ENCODE data around the gene HDAC4. TPM values are rescaled to one million over a fixed set of nuclear protein-coding genes. Genes with fewer than 3 reads are reported as not detected.

The HDAC4 gene
- total and polyA plus RNA-seq, 2 donors from 2014 or later = 2.2 to 56.8 TPM

DNA sequence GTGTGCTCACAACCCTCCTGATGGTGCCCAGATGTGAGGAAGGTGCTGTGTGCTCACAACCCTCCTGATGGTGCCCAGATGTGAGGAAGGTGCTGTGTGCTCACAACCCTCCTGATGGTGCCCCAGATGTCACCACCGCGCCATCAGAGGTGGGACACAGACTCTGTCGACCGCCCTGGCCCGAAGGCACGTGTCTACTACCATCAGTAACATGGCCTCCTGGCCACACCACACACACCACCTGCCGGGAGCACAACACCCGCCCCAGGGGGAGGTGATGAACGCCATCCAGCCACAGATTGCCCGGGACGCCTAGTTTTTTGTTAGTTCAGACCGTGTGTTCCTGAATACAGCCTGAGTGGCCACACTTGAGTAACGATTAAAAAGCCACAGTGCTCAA lies 24.5 kb downstream of the HDAC4 start:
- FAIRE-seq = no peak
- DNase-seq = peak in 2 of 5 donors; percentile 11 to 64
- H3K9me3 ChIP-seq (ENCODE audit: control insufficient read depth in 2 of 3, insufficient read depth in 1 of 3, low read length in 3 of 3) = no peaks in the 10 kb centered on the region
- H3K27me3 ChIP-seq (ENCODE audit: control insufficient read depth, insufficient read depth, low read length) = no peaks in the 10 kb centered on the region
- peaks cover 0 to 5% (median under 1%) of the 10 kb centered on the region in 3 donors for H3K4me1 ChIP-seq (ENCODE audit: control insufficient read depth in 2 of 3, insufficient read depth in 2 of 3, low read depth in 1 of 3, low read length in 3 of 3)
- TF ChIP-seq, protein P1, sequence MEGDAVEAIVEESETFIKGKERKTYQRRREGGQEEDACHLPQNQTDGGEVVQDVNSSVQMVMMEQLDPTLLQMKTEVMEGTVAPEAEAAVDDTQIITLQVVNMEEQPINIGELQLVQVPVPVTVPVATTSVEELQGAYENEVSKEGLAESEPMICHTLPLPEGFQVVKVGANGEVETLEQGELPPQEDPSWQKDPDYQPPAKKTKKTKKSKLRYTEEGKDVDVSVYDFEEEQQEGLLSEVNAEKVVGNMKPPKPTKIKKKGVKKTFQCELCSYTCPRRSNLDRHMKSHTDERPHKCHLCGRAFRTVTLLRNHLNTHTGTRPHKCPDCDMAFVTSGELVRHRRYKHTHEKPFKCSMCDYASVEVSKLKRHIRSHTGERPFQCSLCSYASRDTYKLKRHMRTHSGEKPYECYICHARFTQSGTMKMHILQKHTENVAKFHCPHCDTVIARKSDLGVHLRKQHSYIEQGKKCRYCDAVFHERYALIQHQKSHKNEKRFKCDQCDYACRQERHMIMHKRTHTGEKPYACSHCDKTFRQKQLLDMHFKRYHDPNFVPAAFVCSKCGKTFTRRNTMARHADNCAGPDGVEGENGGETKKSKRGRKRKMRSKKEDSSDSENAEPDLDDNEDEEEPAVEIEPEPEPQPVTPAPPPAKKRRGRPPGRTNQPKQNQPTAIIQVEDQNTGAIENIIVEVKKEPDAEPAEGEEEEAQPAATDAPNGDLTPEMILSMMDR (IDR thresholded peaks at IDR 0.05; ENCODE audit: borderline replicate concordance, extremely low read depth, insufficient read depth) = no peak
- no peak overlapping the region for H3K4me3 ChIP-seq (ENCODE audit: low read length in 3 of 3)
- no peak overlapping the region for H3K9ac ChIP-seq (ENCODE audit: low read length in 3 of 3)
- intact Hi-C loops (cut with DNase I) = no loop called here
- no peak overlapping the region for H3K27ac ChIP-seq (ENCODE audit: low read depth in 2 of 2, low read length in 2 of 2)
- no peaks in the 10 kb centered on the region for H3K36me3 ChIP-seq (ENCODE audit: control insufficient read depth in 2 of 3, insufficient read depth in 3 of 3, low read length in 3 of 3)

DNA sequence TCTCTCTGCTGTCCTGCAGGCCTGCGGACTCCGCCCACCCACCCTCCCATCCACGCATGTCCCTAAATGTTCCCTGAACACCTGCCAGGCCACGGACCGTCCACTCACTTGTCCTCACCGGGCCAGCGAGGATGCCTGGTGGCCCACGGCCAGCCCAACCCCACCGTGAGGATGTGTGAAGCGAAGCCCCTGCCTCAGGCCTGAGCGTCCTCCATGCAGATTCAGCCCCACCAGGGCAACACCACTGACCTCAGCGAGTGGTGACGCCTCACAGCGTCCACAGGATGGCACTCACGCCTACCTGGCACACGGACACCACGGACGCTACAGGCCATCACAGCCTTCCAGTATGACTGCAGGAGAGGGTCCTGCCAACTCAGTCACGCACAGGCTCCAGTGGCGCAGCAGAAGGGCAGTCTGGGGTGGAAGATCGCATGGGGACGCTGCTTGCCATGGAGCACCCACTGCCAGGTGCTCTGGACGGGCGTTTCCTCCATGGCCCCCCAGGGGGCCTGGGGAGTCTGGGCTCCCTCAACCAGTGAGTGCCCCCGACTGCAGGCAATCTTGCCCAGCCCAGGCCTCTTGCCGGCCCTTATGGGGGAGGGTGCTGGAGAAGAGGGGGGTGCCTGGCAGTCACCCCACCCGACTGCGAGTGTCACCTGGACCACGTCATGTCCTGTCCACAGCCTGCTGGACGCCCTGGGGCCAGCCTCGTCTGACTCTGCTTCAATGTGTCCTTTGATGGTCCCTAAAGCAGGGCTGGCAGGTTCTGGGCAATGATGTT lies 25.4 kb downstream of the HDAC4 start:
- H3K27ac ChIP-seq (ENCODE audit: low read depth in 2 of 2, low read length in 2 of 2) = no peak overlapping the region
- H3K27me3 ChIP-seq (ENCODE audit: control insufficient read depth, insufficient read depth, low read length) = no peaks in the 10 kb centered on the region
- FAIRE-seq (no peak), DNase-seq (peak in 2 of 5 donors; percentile 41 to 71)
- H3K9me3 ChIP-seq (ENCODE audit: control insufficient read depth in 2 of 3, insufficient read depth in 1 of 3, low read length in 3 of 3) = no peaks in the 10 kb centered on the region
- TF ChIP-seq, protein P1 (IDR thresholded peaks at IDR 0.05; ENCODE audit: borderline replicate concordance, extremely low read depth, insufficient read depth) = no peak
- no peak overlapping the region for H3K4me3 ChIP-seq (ENCODE audit: low read length in 3 of 3)
- no peaks in the 10 kb centered on the region for H3K4me1 ChIP-seq (ENCODE audit: control insufficient read depth in 2 of 3, insufficient read depth in 2 of 3, low read depth in 1 of 3, low read length in 3 of 3)
- H3K36me3 ChIP-seq (ENCODE audit: control insufficient read depth in 2 of 3, insufficient read depth in 3 of 3, low read length in 3 of 3) = no peaks in the 10 kb centered on the region
- H3K9ac ChIP-seq (ENCODE audit: low read length in 3 of 3) = no peak overlapping the region
- intact Hi-C loops (cut with DNase I) = no loop called here

DNA sequence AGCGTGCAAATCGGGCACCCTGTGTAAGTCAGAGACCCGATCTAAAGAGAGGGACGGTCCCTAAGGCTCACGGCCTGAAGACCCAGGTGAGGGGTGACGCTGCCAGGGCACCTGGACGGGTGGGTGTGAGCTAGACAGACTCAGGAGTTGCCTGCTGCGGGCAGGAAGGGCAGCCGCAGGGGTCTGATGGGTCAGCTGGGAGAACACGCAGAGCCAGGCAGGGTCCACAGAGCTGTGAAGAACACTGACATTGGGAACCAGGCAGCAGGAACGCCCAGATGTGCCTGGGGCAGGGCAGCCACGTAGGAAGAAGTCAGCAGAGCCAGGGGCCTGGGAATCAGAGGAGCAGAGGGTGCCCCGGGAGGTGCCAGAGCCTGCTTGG lies 25.9 kb downstream of the HDAC4 start:
- DNase-seq (peak in 2 of 5 donors; percentile 31 to 67), FAIRE-seq (no peak)
- Histone ChIP-seq H3K9ac (ENCODE audit: low read length in 3 of 3) (no peak overlapping the region), H3K4me1 (ENCODE audit: control insufficient read depth in 2 of 3, insufficient read depth in 2 of 3, low read depth in 1 of 3, low read length in 3 of 3) (no peaks in the 10 kb centered on the region), H3K9me3 (ENCODE audit: control insufficient read depth in 2 of 3, insufficient read depth in 1 of 3, low read length in 3 of 3) (no peaks in the 10 kb centered on the region), H3K27me3 (ENCODE audit: control insufficient read depth, insufficient read depth, low read length) (no peaks in the 10 kb centered on the region), H3K27ac (ENCODE audit: low read depth in 2 of 2, low read length in 2 of 2) (no peak overlapping the region), H3K36me3 (ENCODE audit: control insufficient read depth in 2 of 3, insufficient read depth in 3 of 3, low read length in 3 of 3) (no peaks in the 10 kb centered on the region), H3K4me3 (ENCODE audit: low read length in 3 of 3) (no peak overlapping the region)
- TF ChIP-seq, protein P1 (IDR thresholded peaks at IDR 0.05; ENCODE audit: borderline replicate concordance, extremely low read depth, insufficient read depth) = no peak
- intact Hi-C loops (cut with DNase I) = no loop called here
